HG03469 (cell line): ENCODE results near the gene ZFYVE1.
"Not testable (repeated sequence)": the region's sequence is repeated elsewhere in the genome, so short reads cannot be mapped to it uniquely, and the experiment has no call there.

ENCODE experiments used
- ATAC-seq: cut with Tn5 transposase; IDR thresholded peaks from one replicate; pipeline ENCODE4 v1.9.1; 2021; ENCODE audit warnings: mild to moderate bottlenecking, moderate library complexity, moderate number of reproducible peaks; ENCODE audit not compliant: unreplicated experiment

The ZFYVE1 gene

GRCh38 chr14:73007835-73008234 is 19.1 kb downstream of the ZFYVE1 start:
- no peak for ATAC-seq

- not testable (repeated sequence) for ATAC-seq
Observed at GRCh38 chr14:73004641-73005040, 22.3 kb downstream of the ZFYVE1 start.

- no peak for ATAC-seq
Observed at GRCh38 chr14:73003681-73004080, 23.2 kb downstream of the ZFYVE1 start.

- ATAC-seq = no peak
Observed at GRCh38 chr14:73000073-73000472, 26.8 kb downstream of the ZFYVE1 start.

GRCh38 chr14:72999316-72999715 is 27.6 kb downstream of the ZFYVE1 start:
- ATAC-seq = no peak

- no peak for ATAC-seq
Observed at GRCh38 chr14:72998252-72998903, 28.5 kb downstream of the ZFYVE1 start.

- no peak for ATAC-seq
Observed at GRCh38 chr14:72996916-72997315, 30.0 kb downstream of the ZFYVE1 start.

GRCh38 chr14:72990171-72990570 is 36.7 kb downstream of the ZFYVE1 start:
- ATAC-seq = no peak

- no peak for ATAC-seq
Observed at GRCh38 chr14:72986857-72987256, 40.0 kb downstream of the ZFYVE1 start.

GRCh38 chr14:72986214-72986613 is 40.7 kb downstream of the ZFYVE1 start:
- ATAC-seq = no peak

GRCh38 chr14:72982146-72982708 is 44.7 kb downstream of the ZFYVE1 start:
- ATAC-seq = no peak

- ATAC-seq = no peak
Observed at GRCh38 chr14:72980863-72981262, 46.0 kb downstream of the ZFYVE1 start.

- ATAC-seq = no peak
Observed at GRCh38 chr14:72978856-72979255, 48.0 kb downstream of the ZFYVE1 start.

GRCh38 chr14:72975770-72976169 is 51.1 kb downstream of the ZFYVE1 start:
- ATAC-seq = no peak

- ATAC-seq = no peak
Observed at GRCh38 chr14:72974661-72975060, 52.2 kb downstream of the ZFYVE1 start.

- ATAC-seq = no peak
Observed at GRCh38 chr14:72970824-72971434, 56.0 kb downstream of the ZFYVE1 start.

GRCh38 chr14:72970058-72970630 is 56.8 kb downstream of the ZFYVE1 start:
- no peak for ATAC-seq

- no peak for ATAC-seq
Observed at GRCh38 chr14:72968316-72968715, 58.6 kb downstream of the ZFYVE1 start.

GRCh38 chr14:72966038-72966437 is 60.9 kb downstream of the ZFYVE1 start:
- no peak for ATAC-seq

GRCh38 chr14:72965249-72965648 is 61.7 kb downstream of the ZFYVE1 start:
- no peak for ATAC-seq

GRCh38 chr14:72962829-72963312 is 64.0 kb downstream of the ZFYVE1 start:
- no peak for ATAC-seq

GRCh38 chr14:72962336-72962754 is 64.6 kb downstream of the ZFYVE1 start:
- not testable (repeated sequence) for ATAC-seq
